RWPE1 (cell line): ENCODE measurements around the gene IRAK3.
"Not testable (repeated sequence)": the region's sequence is repeated elsewhere in the genome, so short reads cannot be mapped to it uniquely, and the experiment has no call there.

Experiments
- CTCF ChIA-PET: fragments of 350-600 bp; sonication (Branson Sonifier 250); formaldehyde crosslinking; extraction: SDS; loops from one replicate; lab custom pipeline; 2021; lab: Yijun Ruan, JAX
- POLR2A ChIA-PET: fragments of 400-600 bp; formaldehyde crosslinking; extraction: SDS; loops from one replicate; lab custom pipeline; 2020; ENCODE audit warnings: antibody characterized with exemption; ENCODE audit not compliant: low non-redundant PET; lab: Yijun Ruan, JAX
- DNase-seq: peaks from one replicate; pipeline ENCODE4 v3.0.0; 2012; ENCODE audit warnings: low spot score
- H3K27ac ChIP-seq: fragments of 450-650 bp; 2 replicates; pipeline ENCODE4 v1.5.1; 2017
- TF ChIP-seq, protein P1 (sequence below): fragments of 450-650 bp; conservative IDR thresholded peaks from 2 replicates; pipeline ENCODE4 v1.5.1; 2017; ENCODE audit warnings: low read depth, mild to moderate bottlenecking

The IRAK3 gene

DNA sequence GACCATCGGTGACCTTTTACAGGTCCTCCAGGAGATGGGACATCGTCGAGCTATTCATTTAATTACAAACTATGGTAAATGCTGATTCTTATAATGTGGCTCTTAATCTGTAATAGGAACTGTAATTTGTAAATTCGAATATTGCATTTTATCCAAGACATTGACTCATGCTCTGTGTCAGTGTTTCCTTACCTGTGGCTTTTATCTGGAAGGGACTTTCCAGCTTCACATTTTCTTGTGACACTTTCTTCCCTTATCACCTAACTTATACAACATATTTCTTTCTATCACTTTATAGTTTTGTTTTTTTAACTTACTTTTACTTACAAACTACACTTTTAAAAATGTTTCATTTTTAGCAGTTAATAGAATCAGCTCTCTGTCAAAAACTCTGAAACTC lies 14.8 kb downstream of the IRAK3 start:
- no peak overlapping the region for H3K27ac ChIP-seq
- ChIA-PET POLR2A (no interaction called here), CTCF (no interaction called here)
- TF ChIP-seq, protein P1, sequence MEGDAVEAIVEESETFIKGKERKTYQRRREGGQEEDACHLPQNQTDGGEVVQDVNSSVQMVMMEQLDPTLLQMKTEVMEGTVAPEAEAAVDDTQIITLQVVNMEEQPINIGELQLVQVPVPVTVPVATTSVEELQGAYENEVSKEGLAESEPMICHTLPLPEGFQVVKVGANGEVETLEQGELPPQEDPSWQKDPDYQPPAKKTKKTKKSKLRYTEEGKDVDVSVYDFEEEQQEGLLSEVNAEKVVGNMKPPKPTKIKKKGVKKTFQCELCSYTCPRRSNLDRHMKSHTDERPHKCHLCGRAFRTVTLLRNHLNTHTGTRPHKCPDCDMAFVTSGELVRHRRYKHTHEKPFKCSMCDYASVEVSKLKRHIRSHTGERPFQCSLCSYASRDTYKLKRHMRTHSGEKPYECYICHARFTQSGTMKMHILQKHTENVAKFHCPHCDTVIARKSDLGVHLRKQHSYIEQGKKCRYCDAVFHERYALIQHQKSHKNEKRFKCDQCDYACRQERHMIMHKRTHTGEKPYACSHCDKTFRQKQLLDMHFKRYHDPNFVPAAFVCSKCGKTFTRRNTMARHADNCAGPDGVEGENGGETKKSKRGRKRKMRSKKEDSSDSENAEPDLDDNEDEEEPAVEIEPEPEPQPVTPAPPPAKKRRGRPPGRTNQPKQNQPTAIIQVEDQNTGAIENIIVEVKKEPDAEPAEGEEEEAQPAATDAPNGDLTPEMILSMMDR: no peak
- no peak for DNase-seq

DNA sequence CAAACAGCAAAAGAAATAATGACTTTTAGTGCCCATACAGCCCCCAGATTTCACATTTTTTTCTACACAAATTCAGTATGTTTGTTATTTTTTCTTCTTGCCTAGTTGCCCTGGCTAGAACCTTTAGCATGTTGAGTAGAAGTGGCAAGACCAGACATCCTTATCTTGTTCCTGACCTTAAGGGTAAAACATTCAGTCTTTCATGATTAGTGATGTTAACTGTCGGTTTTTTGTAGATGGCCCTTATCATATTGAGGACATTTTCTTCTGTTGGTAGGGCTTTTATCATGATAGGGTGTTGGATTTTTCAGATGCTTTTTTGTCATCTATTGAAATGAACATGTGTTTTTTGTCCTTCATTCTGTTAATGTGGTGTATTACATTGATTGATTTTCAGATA lies 17.1 kb downstream of the IRAK3 start:
- ChIA-PET POLR2A (no interaction called here), CTCF (no interaction called here)
- DNase-seq: no peak
- TF ChIP-seq, protein P1: no peak
- H3K27ac ChIP-seq: no peak overlapping the region

DNA sequence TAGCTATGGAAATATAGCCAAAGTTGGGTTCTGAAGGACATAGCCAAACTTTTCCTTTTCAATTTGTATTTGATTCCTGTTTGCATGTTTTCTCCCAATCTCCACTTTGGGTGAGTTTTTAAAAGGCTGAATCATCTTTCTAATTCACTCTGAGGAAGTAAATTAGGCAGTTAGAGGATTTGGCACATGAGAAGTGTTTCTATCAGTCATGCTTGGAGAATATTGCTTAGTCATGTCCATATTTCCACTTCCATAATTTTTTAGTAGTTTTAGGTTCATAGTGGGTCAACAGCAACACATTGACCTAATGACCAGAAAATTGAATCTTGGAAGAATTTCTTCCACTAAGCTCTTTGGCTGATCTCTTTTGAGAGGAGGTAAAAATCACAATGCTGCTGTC lies 21.8 kb downstream of the IRAK3 start:
- DNase-seq: no peak
- TF ChIP-seq, protein P1: no peak
- ChIA-PET POLR2A (no interaction called here), CTCF (interaction anchor here (0.5 kb wide), 1 partner anchor 800 kb away, joined by 5 read pairs; no protein-coding TSS in a partner anchor)
- H3K27ac ChIP-seq: no peak overlapping the region

DNA sequence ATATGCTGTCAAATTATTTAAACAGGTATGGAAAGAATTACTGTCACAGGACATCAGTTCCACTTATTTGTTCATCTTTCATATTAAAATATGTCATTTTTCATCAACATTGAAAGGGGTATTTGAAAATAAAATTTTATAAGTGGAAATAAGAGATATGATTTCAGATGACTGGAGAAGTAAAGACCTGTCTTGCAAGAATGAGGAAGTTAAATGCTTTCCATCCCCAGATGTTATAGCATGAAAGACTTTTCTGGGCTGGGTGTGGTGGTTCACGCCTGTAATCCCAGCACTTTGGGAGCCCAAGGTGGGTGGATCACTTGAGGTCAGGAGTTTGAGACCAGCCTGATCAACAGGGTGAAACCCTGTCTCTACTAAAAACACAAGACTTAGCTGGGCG lies 22.6 kb downstream of the IRAK3 start:
- DNase-seq, H3K27ac ChIP-seq, POLR2A ChIA-PET, CTCF ChIA-PET: not testable (repeated sequence)

DNA sequence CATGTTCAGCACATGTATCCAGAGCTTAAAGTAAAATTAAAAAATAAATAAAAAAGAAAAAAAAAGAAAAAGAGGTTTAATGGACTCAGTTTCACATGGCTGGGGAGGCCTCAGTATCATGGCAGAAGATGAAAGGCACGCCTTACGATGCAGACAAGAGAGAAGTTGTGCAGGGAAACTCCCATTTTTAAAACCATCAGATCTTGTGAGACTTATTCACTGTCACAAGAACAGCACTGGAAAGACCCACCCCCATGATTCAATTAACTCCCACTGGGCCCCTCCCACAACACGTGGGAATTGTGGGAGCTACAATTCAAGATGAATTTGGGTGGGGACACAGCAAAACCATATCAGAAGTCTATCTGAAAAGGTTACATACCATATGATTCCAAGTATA lies 24.0 kb downstream of the IRAK3 start:
- POLR2A ChIA-PET, DNase-seq, H3K27ac ChIP-seq: not testable (repeated sequence)
- CTCF ChIA-PET: interaction anchor here (0.6 kb wide), 1 partner anchor 71 kb away, joined by 8 read pairs; no protein-coding TSS in a partner anchor

DNA sequence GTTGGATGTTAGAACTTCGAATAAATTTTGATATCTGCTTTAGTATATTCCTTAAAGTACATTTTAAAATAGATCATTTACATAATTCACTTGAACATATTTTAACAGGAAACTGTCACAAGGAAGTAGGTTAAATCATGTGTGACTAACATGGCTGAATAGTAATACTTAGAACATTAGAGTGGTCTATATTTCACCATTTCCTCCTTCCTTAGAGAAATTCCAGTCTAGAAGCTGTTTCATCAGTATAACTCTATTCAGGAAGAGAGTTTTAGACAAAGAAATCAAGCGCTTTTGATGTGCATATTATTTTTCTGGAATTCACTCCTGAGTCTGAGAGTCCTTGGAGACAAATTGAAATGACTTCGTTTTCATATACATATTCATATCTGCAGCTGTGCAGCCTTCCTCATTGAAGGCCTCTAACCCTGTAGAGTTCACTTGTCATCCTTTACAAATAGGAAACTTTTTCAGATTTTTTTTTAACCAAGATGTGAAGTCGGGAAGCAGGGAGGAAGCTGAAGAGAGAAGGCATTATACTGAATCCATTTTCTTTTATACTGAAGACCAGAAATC lies 28.4 kb downstream of the IRAK3 start:
- DNase-seq: no peak
- CTCF ChIA-PET: no interaction called here
- POLR2A ChIA-PET: no interaction called here
- H3K27ac ChIP-seq: no peak overlapping the region
- TF ChIP-seq, protein P1: no peak

DNA sequence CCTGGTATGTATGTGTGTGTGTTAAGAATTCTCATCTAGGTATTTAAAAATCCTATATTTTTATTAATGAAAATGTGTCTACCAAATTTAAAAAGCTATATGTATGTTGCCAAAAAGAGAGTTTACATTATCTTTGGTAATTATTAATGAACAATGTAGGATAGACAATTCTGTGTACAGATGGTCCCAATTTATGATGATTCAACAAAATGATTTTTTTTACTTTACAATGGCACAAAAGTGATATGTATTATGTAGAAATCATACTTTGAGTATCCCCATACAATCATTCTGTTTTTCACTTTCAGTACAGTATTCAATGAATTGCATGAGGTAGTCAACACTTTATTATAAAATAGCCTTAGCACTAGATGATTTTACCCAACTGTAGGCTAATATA lies 39.4 kb downstream of the IRAK3 start:
- POLR2A ChIA-PET: no interaction called here
- no peak overlapping the region for H3K27ac ChIP-seq
- CTCF ChIA-PET: no interaction called here
- TF ChIP-seq, protein P1: no peak
- no peak for DNase-seq
